Mucosa of gallbladder (tissue), 1 donor: Measurements from ENCODE around the gene PARP1. TPM values are rescaled to one million over a fixed set of nuclear protein-coding genes. Genes with fewer than 3 reads are reported as not detected.
"Not testable (repeated sequence)": the region's sequence is repeated elsewhere in the genome, so short reads cannot be mapped to it uniquely, and the experiment has no call there.

ENCODE experiments used
- DNase-seq: peaks from one replicate; pipeline ENCODE4 v3.0.0-alpha.2; 2020; ENCODE audit warnings: low spot score
- total RNA-seq: library from RNA; stranded (reverse); gene quantifications from one replicate; pipeline ENCODE4 v1.2.1, GENCODE V29; 2021
- donor health status: DM: no; HTN: no; CAD: no.

PARP1 gene
- total RNA-seq, 1 donor from 2014 or later, result 68.0 TPM

GRCh38 chr1:226429858-226430715 lies 22.2 kb upstream of the PARP1 start:
- no peak for DNase-seq

- DNase-seq, result no peak
Observed at GRCh38 chr1:226428791-226429461, 21.0 kb upstream of the PARP1 start.

- no peak for DNase-seq
Observed at GRCh38 chr1:226428348-226428747, 20.5 kb upstream of the PARP1 start.

GRCh38 chr1:226427131-226427530 lies 19.2 kb upstream of the PARP1 start:
- DNase-seq, result no peak

GRCh38 chr1:226426395-226426794 lies 18.5 kb upstream of the PARP1 start:
- DNase-seq, result not testable (repeated sequence)

GRCh38 chr1:226425431-226426031 lies 17.6 kb upstream of the PARP1 start:
- DNase-seq, result no peak

GRCh38 chr1:226425004-226425378 lies 17.1 kb upstream of the PARP1 start:
- no peak for DNase-seq

- no peak for DNase-seq
Observed at GRCh38 chr1:226424221-226425003, 16.5 kb upstream of the PARP1 start.

- no peak for DNase-seq
Observed at GRCh38 chr1:226422478-226422877, 14.6 kb upstream of the PARP1 start.

GRCh38 chr1:226420897-226421296 lies 13.0 kb upstream of the PARP1 start:
- DNase-seq, result no peak

- no peak for DNase-seq
Observed at GRCh38 chr1:226420328-226420727, 12.4 kb upstream of the PARP1 start.

GRCh38 chr1:226419284-226420029 lies 11.6 kb upstream of the PARP1 start:
- no peak for DNase-seq

GRCh38 chr1:226417830-226418546 lies 10.1 kb upstream of the PARP1 start:
- no peak for DNase-seq

GRCh38 chr1:226417350-226417749 lies 9.5 kb upstream of the PARP1 start:
- DNase-seq, result no peak

- no peak for DNase-seq
Observed at GRCh38 chr1:226414098-226414698, 6.3 kb upstream of the PARP1 start.

GRCh38 chr1:226411619-226412018 lies 3.7 kb upstream of the PARP1 start:
- DNase-seq, result no peak

- DNase-seq, result no peak
Observed at GRCh38 chr1:226410958-226411357, 3.1 kb upstream of the PARP1 start.

GRCh38 chr1:226409392-226409791 lies 1.5 kb upstream of the PARP1 start:
- no peak for DNase-seq

GRCh38 chr1:226408285-226409184 lies 642 bp upstream of the PARP1 start:
- DNase-seq, result no peak
